NOMO-1 treated with dmso at 0.1 percent for 144 hours (cell line): ENCODE data around the gene NFKB1.
"Not testable (repeated sequence)": the region's sequence is repeated elsewhere in the genome, so short reads cannot be mapped to it uniquely, and the experiment has no call there.

Experiments used
- DNase-seq: peaks from one replicate; lab custom pipeline; 2025; ENCODE audit not compliant: unreplicated experiment; lab: John Stamatoyannopoulos, UW

Gene NFKB1

GRCh38 chr4:102560571-102561341, 59.6 kb downstream of the NFKB1 start:
- no peak for DNase-seq

- DNase-seq, result no peak
Observed at GRCh38 chr4:102563000-102563399, 61.8 kb downstream of the NFKB1 start.

GRCh38 chr4:102564399-102565059, 63.4 kb downstream of the NFKB1 start:
- DNase-seq, result peak; percentile 39

GRCh38 chr4:102565696-102566095, 64.5 kb downstream of the NFKB1 start:
- no peak for DNase-seq

- DNase-seq, result no peak
Observed at GRCh38 chr4:102566426-102566825, 65.3 kb downstream of the NFKB1 start.

- no peak for DNase-seq
Observed at GRCh38 chr4:102567427-102567826, 66.3 kb downstream of the NFKB1 start.

- no peak for DNase-seq
Observed at GRCh38 chr4:102569200-102569599, 68.0 kb downstream of the NFKB1 start.

- not testable (repeated sequence) for DNase-seq
Observed at GRCh38 chr4:102570211-102570610, 69.1 kb downstream of the NFKB1 start.

- no peak for DNase-seq
Observed at GRCh38 chr4:102572452-102572851, 71.3 kb downstream of the NFKB1 start.

GRCh38 chr4:102574317-102574716, 73.2 kb downstream of the NFKB1 start:
- DNase-seq, result peak; percentile 17

- DNase-seq, result no peak
Observed at GRCh38 chr4:102575369-102576129, 74.4 kb downstream of the NFKB1 start.

- DNase-seq, result no peak
Observed at GRCh38 chr4:102578270-102578669, 77.1 kb downstream of the NFKB1 start.

- no peak for DNase-seq
Observed at GRCh38 chr4:102578819-102579218, 77.7 kb downstream of the NFKB1 start.

GRCh38 chr4:102579794-102580462, 78.8 kb downstream of the NFKB1 start:
- no peak for DNase-seq

GRCh38 chr4:102580463-102580842, 79.3 kb downstream of the NFKB1 start:
- no peak for DNase-seq

- DNase-seq, result no peak
Observed at GRCh38 chr4:102584091-102584490, 82.9 kb downstream of the NFKB1 start.

- no peak for DNase-seq
Observed at GRCh38 chr4:102585329-102585728, 84.2 kb downstream of the NFKB1 start.

- no peak for DNase-seq
Observed at GRCh38 chr4:102586002-102586643, 85.0 kb downstream of the NFKB1 start.

GRCh38 chr4:102586644-102587021, 85.5 kb downstream of the NFKB1 start:
- no peak for DNase-seq

- DNase-seq, result no peak
Observed at GRCh38 chr4:102589743-102590142, 88.6 kb downstream of the NFKB1 start.

GRCh38 chr4:102592256-102592655, 91.1 kb downstream of the NFKB1 start:
- DNase-seq, result no peak
